Endothelial cell of umbilical vein (primary cell): ENCODE results near the gene TTC34. TPM values are rescaled to one million over a fixed set of nuclear protein-coding genes. Genes with fewer than 3 reads are reported as not detected.

Experiments
- BruUV-seq: library from RNA; stranded (reverse); fragments of 400-500 nt; replicated peaks from 2 replicates; lab custom pipeline; 2021; lab: Mats Ljungman, UMichigan
- CTCF ChIA-PET: fragments of 300-600, 350-600 bp; sonication (Branson Sonifier 250); formaldehyde crosslinking; loops from one replicate; lab custom pipeline; 2021; ENCODE audit warnings: antibody characterized with exemption, inconsistent platforms; lab: Charles Lee
- POLR2A ChIA-PET: fragments of 300-600, 350-600 bp; sonication (Branson Sonifier 250); formaldehyde crosslinking; loops from one replicate; lab custom pipeline; 2021; ENCODE audit warnings: antibody characterized with exemption, inconsistent platforms; lab: Charles Lee
- DNase-seq: peaks from one replicate; pipeline ENCODE4 v3.0.0-alpha.2; 2011; ENCODE audit warnings: low read depth, low spot score
- FAIRE-seq: peaks from 2 replicates; lab custom pipeline; 2011; peaks lifted over from hg19 to GRCh38; lab: Jason Lieb, UNC
- H2AFZ ChIP-seq: 2 replicates; pipeline ENCODE4 v1.6.0; 2012; ENCODE audit warnings: low read depth, low read length, control low read depth, inconsistent platforms
- H3K27ac ChIP-seq: 2 replicates; pipeline ENCODE4 v1.5.1; 2011; ENCODE audit warnings: low read depth, mild to moderate bottlenecking, control low read depth, low read length, moderate library complexity; ENCODE audit not compliant: insufficient read depth
- H3K27me3 ChIP-seq, 2 experiments: 2 replicates each; pipeline versions ENCODE4 v1.6.0 to v1.6.1; 2011; ENCODE audit warnings: low read length in 2 of 2, mixed read lengths in 1 of 2; ENCODE audit not compliant: control insufficient read depth in 2 of 2, insufficient read depth in 2 of 2
- H3K36me3 ChIP-seq, 2 experiments: 2 replicates in 1 of 2; 3 replicates in 1 of 2; pipeline ENCODE4 v1.5.1; 2011; ENCODE audit warnings: low read length in 2 of 2, mild to moderate bottlenecking in 1 of 2, moderate library complexity in 1 of 2; ENCODE audit not compliant: control insufficient read depth in 2 of 2, insufficient read depth in 2 of 2; ENCODE audit errors: extremely low read depth in 1 of 2
- H3K4me1 ChIP-seq: 3 replicates; pipeline ENCODE4 v1.5.1; 2011; ENCODE audit warnings: mild to moderate bottlenecking, low read length; ENCODE audit not compliant: control insufficient read depth, insufficient read depth; ENCODE audit errors: extremely low read depth
- H3K4me2 ChIP-seq: 2 replicates; pipeline ENCODE4 v1.6.1; 2011; ENCODE audit warnings: low read length, control low read depth, mixed read lengths; ENCODE audit not compliant: insufficient read depth
- H3K4me3 ChIP-seq, 3 experiments: fragments of 200-600 bp in 1 of 3; sonication (generic), shearing (Covaris generic) in 1 of 3; replicated peaks in 1 of 3; 2 replicates each; pipeline ENCODE4 v1.5.1; 2011 to 2016; ENCODE audit warnings: control low read depth in 3 of 3, low read length in 3 of 3, mild to moderate bottlenecking in 2 of 3, inconsistent platforms in 1 of 3, low read depth in 1 of 3, moderate library complexity in 1 of 3; ENCODE audit not compliant: insufficient read depth in 1 of 3
- H3K79me2 ChIP-seq: 2 replicates; pipeline ENCODE4 v1.6.0; 2012; ENCODE audit warnings: low read length, inconsistent platforms; ENCODE audit not compliant: control insufficient read depth, insufficient read depth
- H3K9ac ChIP-seq: replicated peaks from 2 replicates; pipeline ENCODE3; 2011; ENCODE audit warnings: low read length, control low read depth; ENCODE audit not compliant: insufficient read depth; ENCODE audit errors: extremely low read depth
- H3K9me1 ChIP-seq: replicated peaks from 3 replicates; pipeline ENCODE4 v1.6.0; 2011; ENCODE audit warnings: mild to moderate bottlenecking, low read length; ENCODE audit not compliant: control insufficient read depth, insufficient read depth; ENCODE audit errors: extremely low read depth
- H3K9me3 ChIP-seq: replicated peaks from 2 replicates; pipeline ENCODE4 v1.5.1; 2012; ENCODE audit warnings: low read length, inconsistent platforms; ENCODE audit not compliant: control insufficient read depth, insufficient read depth
- H4K20me1 ChIP-seq: replicated peaks from 2 replicates; pipeline ENCODE3; 2011; ENCODE audit warnings: mild to moderate bottlenecking, low read length; ENCODE audit not compliant: control insufficient read depth, insufficient read depth; ENCODE audit errors: extremely low read depth
- CTCF ChIP-seq, 2 donors: IDR thresholded peaks; 1 replicate in 1 of 2; 2 replicates in 1 of 2; pipeline ENCODE4 v1.5.1; 2011; ENCODE audit warnings: low read length in 2 of 2, mild to moderate bottlenecking in 2 of 2, moderate library complexity in 2 of 2, control low read depth in 1 of 2, inconsistent platforms in 1 of 2, low read depth in 1 of 2; ENCODE audit not compliant: insufficient read depth in 1 of 2; ENCODE audit errors: extremely low read depth in 1 of 2
- EZH2 ChIP-seq: IDR thresholded peaks from 2 replicates; pipeline ENCODE4 v1.6.1; 2012; ENCODE audit warnings: borderline replicate concordance, low read depth, mild to moderate bottlenecking, moderate library complexity, low read length, inconsistent platforms; ENCODE audit not compliant: severe bottlenecking
- FOS ChIP-seq: IDR thresholded peaks from 2 replicates; pipeline ENCODE4 v1.6.1; 2011; ENCODE audit warnings: mild to moderate bottlenecking, low read length, moderate library complexity, borderline replicate concordance; ENCODE audit not compliant: insufficient read depth
- GATA2 ChIP-seq: IDR thresholded peaks from 2 replicates; pipeline ENCODE4 v1.7.0; 2011; ENCODE audit warnings: low read depth, mild to moderate bottlenecking, moderate library complexity, mixed read lengths, low read length; ENCODE audit not compliant: insufficient read length, insufficient read depth
- JUN ChIP-seq: IDR thresholded peaks from 2 replicates; pipeline ENCODE4 v1.6.1; 2011; ENCODE audit warnings: borderline replicate concordance, low read depth; ENCODE audit not compliant: insufficient read length, insufficient read depth
- MAX ChIP-seq: IDR thresholded peaks from 2 replicates; pipeline ENCODE4 v1.6.1; 2011; ENCODE audit not compliant: insufficient read depth, insufficient read length
- MYC ChIP-seq: IDR thresholded peaks from one replicate; pipeline ENCODE4 v1.6.1; 2011; ENCODE audit warnings: mild to moderate bottlenecking, low read depth, low read length
- POLR2A ChIP-seq: IDR thresholded peaks from 2 replicates; pipeline ENCODE4 v1.6.1; 2012; ENCODE audit warnings: low read depth, mild to moderate bottlenecking, control low read depth, low read length
- POLR2AphosphoS5 ChIP-seq: IDR thresholded peaks from 2 replicates; pipeline ENCODE4 v1.6.1; 2012; ENCODE audit warnings: low read depth, mild to moderate bottlenecking, control low read depth, low read length, moderate library complexity; ENCODE audit not compliant: insufficient read depth
- dilution Hi-C: fragments of 300-500 bp; cut with MboI; formaldehyde crosslinking; loops from one replicate; pipeline ENCODE4 v1.15.0; 2019; ENCODE audit warnings: low sequenced_read_pairs; ENCODE audit not compliant: extremely low pct_ligation_motif_present
- intact Hi-C: fragments of 100-400 bp; cut with micrococcal nuclease; formaldehyde crosslinking; loops from one replicate; pipeline ENCODE4 v1.10.0; 2022
- polyA plus RNA-seq, 4 experiments: library from polyadenylated mRNA; depleted of rRNA in 3 of 4; stranded (reverse) in 3 of 4; unstranded in 1 of 4; fragments of >200 nt; gene quantifications; 2 replicates each; pipeline versions ENCODE4 v1.2.1 to v1.2.3, GENCODE V29; 2011 to 2012; ENCODE audit warnings: missing spikeins in 1 of 4
- total RNA-seq: library from RNA; stranded (reverse); gene quantifications from 2 replicates; pipeline ENCODE4 v1.2.3, GENCODE V29; 2021

TTC34 gene
- total and polyA plus RNA-seq, 2 donors (not counting 3 experiments of a cell fraction or from before 2014, with no cell fraction given) = 0.08 to 0.77 TPM

GRCh38 chr1:2611031-2611501 lies 190.4 kb downstream of the TTC34 start:
- intact Hi-C loops = loop anchor here (1.0 kb wide), 1 partner anchor 24 kb away; no protein-coding TSS in a partner anchor
- ChIA-PET CTCF (no interaction called here), POLR2A (no interaction called here)
- TF ChIP-seq FOS (no peak), POLR2AphosphoS5 (no peak), MYC (no peak), JUN (no peak)
- H3K4me3 ChIP-seq = no peak overlapping the region
- no TSS peak for BruUV-seq
- no peaks in the 10 kb centered on the region for H4K20me1 ChIP-seq
- H3K9ac ChIP-seq = no peak overlapping the region
- no peaks in the 10 kb centered on the region for H3K79me2 ChIP-seq
- H3K36me3 ChIP-seq = no peaks in the 10 kb centered on the region
- H3K4me1 ChIP-seq = no peaks in the 10 kb centered on the region
- no peaks in the 10 kb centered on the region for H3K9me3 ChIP-seq
- no peaks in the 10 kb centered on the region for H3K9me1 ChIP-seq
- FAIRE-seq (no peak), DNase-seq (peak; percentile 12)
- H3K4me2 ChIP-seq = no peak overlapping the region
- no peak overlapping the region for H3K27ac ChIP-seq
- peak overlapping the region; percentile 70 for H2AFZ ChIP-seq
- H3K27me3 ChIP-seq = no peaks in the 10 kb centered on the region
- dilution Hi-C loops = no loop called here

GRCh38 chr1:2610036-2610959 lies 191.2 kb downstream of the TTC34 start:
- no peak overlapping the region for H3K4me2 ChIP-seq
- intact Hi-C loops (no loop called here), dilution Hi-C loops (no loop called here)
- no peak overlapping the region for H2AFZ ChIP-seq
- no peak for FAIRE-seq
- no peaks in the 10 kb centered on the region for H3K9me3 ChIP-seq
- no TSS peak for BruUV-seq
- H3K4me1 ChIP-seq = no peaks in the 10 kb centered on the region
- H3K9ac ChIP-seq = no peak overlapping the region
- H3K27me3 ChIP-seq = no peaks in the 10 kb centered on the region
- no peak overlapping the region for H3K27ac ChIP-seq
- CTCF ChIA-PET = no interaction called here
- POLR2A ChIA-PET = no interaction called here
- H3K9me1 ChIP-seq = no peaks in the 10 kb centered on the region
- no peaks in the 10 kb centered on the region for H3K36me3 ChIP-seq
- no peaks in the 10 kb centered on the region for H4K20me1 ChIP-seq
- no peak overlapping the region for H3K4me3 ChIP-seq
- no peaks in the 10 kb centered on the region for H3K79me2 ChIP-seq
- TF ChIP-seq EZH2 (no peak), POLR2AphosphoS5 (no peak), MAX (no peak), MYC (no peak), CTCF (IDR thresholded peaks at IDR 0.05; ENCODE audit: extremely low read depth in 1 of 2, insufficient read depth in 1 of 2, low read depth in 1 of 2, low read length in 2 of 2) (no peak), GATA2 (no peak), FOS (no peak), JUN (no peak), POLR2A (no peak)
- DNase-seq = no peak
